ENCODE measurements around the gene ZSCAN9. TPM values are rescaled to one million over a fixed set of nuclear protein-coding genes. Genes with fewer than 3 reads are reported as not detected.

The ZSCAN9 gene
- total and polyA plus RNA-seq, 9 of the 15 experiments (the other 6 are each of a cell fraction or from before 2014, with no cell fraction given): 18.8 to 48.9 (median 28.7) TPM

GRCh38 chr6:28211840-28212509 lies 13.1 kb upstream of the ZSCAN9 start (continued):
- TF ChIP-seq CXXC5 (CRISPR knock-in tag; IDR thresholded peaks at IDR 0.05): peak; percentile 42
- TF ChIP-seq ZSCAN32 (CRISPR knock-in tag; IDR thresholded peaks at IDR 0.05): no peak
- TF ChIP-seq SOX6 (IDR thresholded peaks at IDR 0.05): no peak
- TF ChIP-seq FOS (IDR thresholded peaks at IDR 0.05; ENCODE audit: extremely low read depth, insufficient read length): no peak
- TF ChIP-seq SIN3B (IDR thresholded peaks at IDR 0.05; ENCODE audit: low read depth): no peak
- no peak for TF ChIP-seq KLF16 (IDR thresholded peaks at IDR 0.05)
- no peak for TF ChIP-seq ARID4B (CRISPR knock-in tag; IDR thresholded peaks at IDR 0.05)
- peak; percentile 89; the same call in 1 of the 2 replicates for TF ChIP-seq ATF6 (CRISPR knock-in tag; IDR thresholded peaks at IDR 0.05)
- TF ChIP-seq FOXP1 (CRISPR knock-in tag; IDR thresholded peaks at IDR 0.05): no peak; the same call in 1 of the 2 replicates
- 0 out of 2 replicates have a peak, but pooled peaks have one; percentile 19 for TF ChIP-seq EHMT2 (IDR thresholded peaks at IDR 0.05)
- TF ChIP-seq HBP1 (CRISPR knock-in tag; IDR thresholded peaks at IDR 0.05): no peak
- TF ChIP-seq FOXK2 (conservative IDR thresholded peaks at IDR 0.05 in 1 of 2, IDR thresholded peaks at IDR 0.05 in 1 of 2; ENCODE audit: low read depth in 2 of 2): peak; percentile 11 to 57; a peak in 3 of 4 replicates
- no peak for TF ChIP-seq RFX7 (CRISPR knock-in tag; IDR thresholded peaks at IDR 0.05)
- no peak for TF ChIP-seq ZNF316 (IDR thresholded peaks at IDR 0.05)
- no peak for TF ChIP-seq NELFE (IDR thresholded peaks at IDR 0.05; ENCODE audit: insufficient read depth, insufficient read length)
- no peak for TF ChIP-seq BMI1 (IDR thresholded peaks at IDR 0.05; ENCODE audit: low read length)
- TF ChIP-seq EP300 (IDR thresholded peaks at IDR 0.05; ENCODE audit: low read length): 0 out of 2 replicates have a peak, but pooled peaks have one; percentile 12
- TF ChIP-seq FOXP4 (CRISPR knock-in tag; IDR thresholded peaks at IDR 0.05; ENCODE audit: borderline replicate concordance): no peak
- peak; percentile 48; the same call in 1 of the 2 replicates for TF ChIP-seq POLR2G (IDR thresholded peaks at IDR 0.05; ENCODE audit: low read depth, low read length)

All from K562 (cell line).